ENCODE data around the gene NFE2L1. TPM values are rescaled to one million over a fixed set of nuclear protein-coding genes. Genes with fewer than 3 reads are reported as not detected.

Gene NFE2L1
- total and polyA plus RNA-seq, 9 of the 15 experiments (the other 6 are each of a cell fraction or from before 2014, with no cell fraction given), result 2.0 to 68.6 (median 39.7) TPM

GRCh38 chr17:48026502-48027321 lies 21.4 kb upstream of the NFE2L1 start (continued):
- TF ChIP-seq, protein P1, sequence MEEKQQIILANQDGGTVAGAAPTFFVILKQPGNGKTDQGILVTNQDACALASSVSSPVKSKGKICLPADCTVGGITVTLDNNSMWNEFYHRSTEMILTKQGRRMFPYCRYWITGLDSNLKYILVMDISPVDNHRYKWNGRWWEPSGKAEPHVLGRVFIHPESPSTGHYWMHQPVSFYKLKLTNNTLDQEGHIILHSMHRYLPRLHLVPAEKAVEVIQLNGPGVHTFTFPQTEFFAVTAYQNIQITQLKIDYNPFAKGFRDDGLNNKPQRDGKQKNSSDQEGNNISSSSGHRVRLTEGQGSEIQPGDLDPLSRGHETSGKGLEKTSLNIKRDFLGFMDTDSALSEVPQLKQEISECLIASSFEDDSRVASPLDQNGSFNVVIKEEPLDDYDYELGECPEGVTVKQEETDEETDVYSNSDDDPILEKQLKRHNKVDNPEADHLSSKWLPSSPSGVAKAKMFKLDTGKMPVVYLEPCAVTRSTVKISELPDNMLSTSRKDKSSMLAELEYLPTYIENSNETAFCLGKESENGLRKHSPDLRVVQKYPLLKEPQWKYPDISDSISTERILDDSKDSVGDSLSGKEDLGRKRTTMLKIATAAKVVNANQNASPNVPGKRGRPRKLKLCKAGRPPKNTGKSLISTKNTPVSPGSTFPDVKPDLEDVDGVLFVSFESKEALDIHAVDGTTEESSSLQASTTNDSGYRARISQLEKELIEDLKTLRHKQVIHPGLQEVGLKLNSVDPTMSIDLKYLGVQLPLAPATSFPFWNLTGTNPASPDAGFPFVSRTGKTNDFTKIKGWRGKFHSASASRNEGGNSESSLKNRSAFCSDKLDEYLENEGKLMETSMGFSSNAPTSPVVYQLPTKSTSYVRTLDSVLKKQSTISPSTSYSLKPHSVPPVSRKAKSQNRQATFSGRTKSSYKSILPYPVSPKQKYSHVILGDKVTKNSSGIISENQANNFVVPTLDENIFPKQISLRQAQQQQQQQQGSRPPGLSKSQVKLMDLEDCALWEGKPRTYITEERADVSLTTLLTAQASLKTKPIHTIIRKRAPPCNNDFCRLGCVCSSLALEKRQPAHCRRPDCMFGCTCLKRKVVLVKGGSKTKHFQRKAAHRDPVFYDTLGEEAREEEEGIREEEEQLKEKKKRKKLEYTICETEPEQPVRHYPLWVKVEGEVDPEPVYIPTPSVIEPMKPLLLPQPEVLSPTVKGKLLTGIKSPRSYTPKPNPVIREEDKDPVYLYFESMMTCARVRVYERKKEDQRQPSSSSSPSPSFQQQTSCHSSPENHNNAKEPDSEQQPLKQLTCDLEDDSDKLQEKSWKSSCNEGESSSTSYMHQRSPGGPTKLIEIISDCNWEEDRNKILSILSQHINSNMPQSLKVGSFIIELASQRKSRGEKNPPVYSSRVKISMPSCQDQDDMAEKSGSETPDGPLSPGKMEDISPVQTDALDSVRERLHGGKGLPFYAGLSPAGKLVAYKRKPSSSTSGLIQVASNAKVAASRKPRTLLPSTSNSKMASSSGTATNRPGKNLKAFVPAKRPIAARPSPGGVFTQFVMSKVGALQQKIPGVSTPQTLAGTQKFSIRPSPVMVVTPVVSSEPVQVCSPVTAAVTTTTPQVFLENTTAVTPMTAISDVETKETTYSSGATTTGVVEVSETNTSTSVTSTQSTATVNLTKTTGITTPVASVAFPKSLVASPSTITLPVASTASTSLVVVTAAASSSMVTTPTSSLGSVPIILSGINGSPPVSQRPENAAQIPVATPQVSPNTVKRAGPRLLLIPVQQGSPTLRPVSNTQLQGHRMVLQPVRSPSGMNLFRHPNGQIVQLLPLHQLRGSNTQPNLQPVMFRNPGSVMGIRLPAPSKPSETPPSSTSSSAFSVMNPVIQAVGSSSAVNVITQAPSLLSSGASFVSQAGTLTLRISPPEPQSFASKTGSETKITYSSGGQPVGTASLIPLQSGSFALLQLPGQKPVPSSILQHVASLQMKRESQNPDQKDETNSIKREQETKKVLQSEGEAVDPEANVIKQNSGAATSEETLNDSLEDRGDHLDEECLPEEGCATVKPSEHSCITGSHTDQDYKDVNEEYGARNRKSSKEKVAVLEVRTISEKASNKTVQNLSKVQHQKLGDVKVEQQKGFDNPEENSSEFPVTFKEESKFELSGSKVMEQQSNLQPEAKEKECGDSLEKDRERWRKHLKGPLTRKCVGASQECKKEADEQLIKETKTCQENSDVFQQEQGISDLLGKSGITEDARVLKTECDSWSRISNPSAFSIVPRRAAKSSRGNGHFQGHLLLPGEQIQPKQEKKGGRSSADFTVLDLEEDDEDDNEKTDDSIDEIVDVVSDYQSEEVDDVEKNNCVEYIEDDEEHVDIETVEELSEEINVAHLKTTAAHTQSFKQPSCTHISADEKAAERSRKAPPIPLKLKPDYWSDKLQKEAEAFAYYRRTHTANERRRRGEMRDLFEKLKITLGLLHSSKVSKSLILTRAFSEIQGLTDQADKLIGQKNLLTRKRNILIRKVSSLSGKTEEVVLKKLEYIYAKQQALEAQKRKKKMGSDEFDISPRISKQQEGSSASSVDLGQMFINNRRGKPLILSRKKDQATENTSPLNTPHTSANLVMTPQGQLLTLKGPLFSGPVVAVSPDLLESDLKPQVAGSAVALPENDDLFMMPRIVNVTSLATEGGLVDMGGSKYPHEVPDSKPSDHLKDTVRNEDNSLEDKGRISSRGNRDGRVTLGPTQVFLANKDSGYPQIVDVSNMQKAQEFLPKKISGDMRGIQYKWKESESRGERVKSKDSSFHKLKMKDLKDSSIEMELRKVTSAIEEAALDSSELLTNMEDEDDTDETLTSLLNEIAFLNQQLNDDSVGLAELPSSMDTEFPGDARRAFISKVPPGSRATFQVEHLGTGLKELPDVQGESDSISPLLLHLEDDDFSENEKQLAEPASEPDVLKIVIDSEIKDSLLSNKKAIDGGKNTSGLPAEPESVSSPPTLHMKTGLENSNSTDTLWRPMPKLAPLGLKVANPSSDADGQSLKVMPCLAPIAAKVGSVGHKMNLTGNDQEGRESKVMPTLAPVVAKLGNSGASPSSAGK (IDR thresholded peaks at IDR 0.05), result no peak
- no peak for TF ChIP-seq SLC30A9 (CRISPR knock-in tag; IDR thresholded peaks at IDR 0.05)
- no peak for TF ChIP-seq TEAD1 (CRISPR knock-in tag; IDR thresholded peaks at IDR 0.05)
- TF ChIP-seq HEY1 (CRISPR knock-in tag; IDR thresholded peaks at IDR 0.05; ENCODE audit: borderline replicate concordance), result no peak
- no peak for TF ChIP-seq MEF2A (IDR thresholded peaks at IDR 0.05; ENCODE audit: control insufficient read depth, low read depth, low read length)
- no peak for TF ChIP-seq CREB5 (CRISPR knock-in tag; IDR thresholded peaks at IDR 0.05)
- TF ChIP-seq MCM5 (IDR thresholded peaks at IDR 0.05; ENCODE audit: low read depth), result no peak
- TF ChIP-seq CTBP1 (IDR thresholded peaks at IDR 0.05; ENCODE audit: borderline replicate concordance), result peak; percentile 62; the same call in 1 of the 2 replicates
- no peak for TF ChIP-seq PRMT5 (CRISPR knock-in tag; IDR thresholded peaks at IDR 0.05)
- no peak for TF ChIP-seq ZNF707 (CRISPR knock-in tag; conservative IDR thresholded peaks at IDR 0.05)
- no peak for TF ChIP-seq RFX7 (CRISPR knock-in tag; IDR thresholded peaks at IDR 0.05)
- no peak for TF ChIP-seq NR2F6 (CRISPR knock-in tag; IDR thresholded peaks at IDR 0.05)
- TF ChIP-seq ZNF512 (tag; IDR thresholded peaks at IDR 0.05), result no peak
- TF ChIP-seq HMG20B (CRISPR knock-in tag; IDR thresholded peaks at IDR 0.05), result no peak
- no peak for TF ChIP-seq POLR2A (conservative IDR thresholded peaks at IDR 0.05)
